ENCODE data around the gene ZNF844. TPM values are rescaled to one million over a fixed set of nuclear protein-coding genes. Genes with fewer than 3 reads are reported as not detected.
A peak's percentile ranks its signal among the peaks of the same experiment; 100 is the strongest.

ZNF844 gene
- total RNA-seq, 2 donors from 2014 or later: 10.3 to 17.9 TPM

DNA sequence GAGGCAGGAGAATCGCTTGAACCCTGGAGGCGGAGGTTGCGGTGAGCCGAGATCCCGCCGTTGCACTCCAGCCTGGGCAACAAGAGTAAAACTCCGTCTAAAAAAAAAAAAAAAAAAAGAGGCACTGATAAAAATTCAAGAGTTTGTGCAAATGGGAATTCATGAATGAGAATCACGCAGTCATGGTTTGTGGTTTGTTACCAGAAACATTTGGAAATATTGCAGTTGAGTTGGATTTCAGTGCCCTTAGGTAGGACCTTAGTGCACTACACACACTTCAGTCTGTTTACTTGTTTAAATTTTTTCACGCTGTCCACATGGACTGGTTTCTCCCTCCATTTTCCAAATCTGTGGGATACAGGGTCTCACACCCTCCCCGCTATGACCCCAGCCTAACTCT, 28.4 kb downstream of the ZNF844 start:
- Histone ChIP-seq H3K27me3 (ENCODE audit: control insufficient read depth, insufficient read depth, low read length, poor library complexity, severe bottlenecking) (no peaks in the 10 kb centered on the region), H3K4me1 (ENCODE audit: control insufficient read depth, insufficient read depth, low read length) (no peaks in the 10 kb centered on the region), H3K27ac (ENCODE audit: low read depth, low read length) (no peak overlapping the region), H3K9me3 (ENCODE audit: control insufficient read depth, low read length) (peaks cover 49% of the 10 kb centered on the region), H3K4me3 (ENCODE audit: low read length) (peak overlapping the region; percentile 85), H3K9ac (ENCODE audit: extremely low read depth, low read length, poor library complexity, severe bottlenecking) (peak overlapping the region; percentile 86), H3K36me3 (ENCODE audit: control insufficient read depth, insufficient read depth, low read length) (peaks cover 32% of the 10 kb centered on the region)
- H3K9me3 Mint-ChIP-seq: peaks cover 56% of the 10 kb centered on the region
- peak overlapping the region; percentile 79 for H3K4me3 Mint-ChIP-seq
- no peaks in the 10 kb centered on the region for H3K27me3 Mint-ChIP-seq (ENCODE audit: insufficient read depth)
- 36 to 49% methylated on average over 9 to 10 of the region's 10 CpGs for WGBS, 2 experiments (ENCODE audit: insufficient coverage in 1 of 2, insufficient read length in 1 of 2)
- H3K27ac Mint-ChIP-seq: peak overlapping the region; percentile 93
- H3K4me1 Mint-ChIP-seq: peaks cover 2% of the 10 kb centered on the region
- TF ChIP-seq, protein P1, sequence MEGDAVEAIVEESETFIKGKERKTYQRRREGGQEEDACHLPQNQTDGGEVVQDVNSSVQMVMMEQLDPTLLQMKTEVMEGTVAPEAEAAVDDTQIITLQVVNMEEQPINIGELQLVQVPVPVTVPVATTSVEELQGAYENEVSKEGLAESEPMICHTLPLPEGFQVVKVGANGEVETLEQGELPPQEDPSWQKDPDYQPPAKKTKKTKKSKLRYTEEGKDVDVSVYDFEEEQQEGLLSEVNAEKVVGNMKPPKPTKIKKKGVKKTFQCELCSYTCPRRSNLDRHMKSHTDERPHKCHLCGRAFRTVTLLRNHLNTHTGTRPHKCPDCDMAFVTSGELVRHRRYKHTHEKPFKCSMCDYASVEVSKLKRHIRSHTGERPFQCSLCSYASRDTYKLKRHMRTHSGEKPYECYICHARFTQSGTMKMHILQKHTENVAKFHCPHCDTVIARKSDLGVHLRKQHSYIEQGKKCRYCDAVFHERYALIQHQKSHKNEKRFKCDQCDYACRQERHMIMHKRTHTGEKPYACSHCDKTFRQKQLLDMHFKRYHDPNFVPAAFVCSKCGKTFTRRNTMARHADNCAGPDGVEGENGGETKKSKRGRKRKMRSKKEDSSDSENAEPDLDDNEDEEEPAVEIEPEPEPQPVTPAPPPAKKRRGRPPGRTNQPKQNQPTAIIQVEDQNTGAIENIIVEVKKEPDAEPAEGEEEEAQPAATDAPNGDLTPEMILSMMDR (conservative IDR thresholded peaks at IDR 0.05): no peak
- peaks cover 32% of the 10 kb centered on the region for H3K36me3 Mint-ChIP-seq (ENCODE audit: low read depth)
- no peak for DNase-seq

DNA sequence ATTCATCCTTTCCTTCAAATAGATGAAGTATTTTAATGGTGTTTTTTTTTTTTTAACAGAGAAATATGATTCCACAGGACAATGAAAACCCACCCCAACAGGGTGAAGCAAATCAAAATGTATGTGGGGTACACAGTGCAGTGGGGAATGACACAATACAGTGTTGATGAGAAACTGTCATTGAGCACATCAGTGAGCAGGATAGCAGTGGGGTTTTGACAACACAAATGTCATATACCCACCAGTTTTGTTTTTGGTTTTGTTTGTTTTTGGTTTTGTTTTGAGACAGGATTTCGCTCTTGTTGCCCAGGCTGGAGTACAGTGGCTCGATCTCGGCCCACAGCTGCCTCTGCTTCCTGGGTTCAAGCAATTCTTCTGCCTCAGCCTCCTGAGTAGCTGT, 29.2 kb downstream of the ZNF844 start:
- peak overlapping the region; percentile 79 for H3K4me3 Mint-ChIP-seq
- no peaks in the 10 kb centered on the region for H3K27me3 Mint-ChIP-seq (ENCODE audit: insufficient read depth)
- H3K4me1 Mint-ChIP-seq: peaks cover 2% of the 10 kb centered on the region
- H3K4me1 ChIP-seq (ENCODE audit: control insufficient read depth, insufficient read depth, low read length): no peaks in the 10 kb centered on the region
- H3K27ac Mint-ChIP-seq: no peak overlapping the region
- no peak overlapping the region for H3K9ac ChIP-seq (ENCODE audit: extremely low read depth, low read length, poor library complexity, severe bottlenecking)
- H3K36me3 ChIP-seq (ENCODE audit: control insufficient read depth, insufficient read depth, low read length): peaks cover 39% of the 10 kb centered on the region
- 100% methylated on average over 3 of the region's 3 CpGs for WGBS, 2 experiments (ENCODE audit: insufficient coverage in 1 of 2, insufficient read length in 1 of 2)
- H3K9me3 ChIP-seq (ENCODE audit: control insufficient read depth, low read length): peaks cover 57% of the 10 kb centered on the region
- no peak for DNase-seq
- H3K27ac ChIP-seq (ENCODE audit: low read depth, low read length): no peak overlapping the region
- peaks cover 41% of the 10 kb centered on the region for H3K36me3 Mint-ChIP-seq (ENCODE audit: low read depth)
- TF ChIP-seq, protein P1 (conservative IDR thresholded peaks at IDR 0.05): no peak
- H3K4me3 ChIP-seq (ENCODE audit: low read length): peak overlapping the region; percentile 85
- H3K9me3 Mint-ChIP-seq: peaks cover 60% of the 10 kb centered on the region
- no peaks in the 10 kb centered on the region for H3K27me3 ChIP-seq (ENCODE audit: control insufficient read depth, insufficient read depth, low read length, poor library complexity, severe bottlenecking)

DNA sequence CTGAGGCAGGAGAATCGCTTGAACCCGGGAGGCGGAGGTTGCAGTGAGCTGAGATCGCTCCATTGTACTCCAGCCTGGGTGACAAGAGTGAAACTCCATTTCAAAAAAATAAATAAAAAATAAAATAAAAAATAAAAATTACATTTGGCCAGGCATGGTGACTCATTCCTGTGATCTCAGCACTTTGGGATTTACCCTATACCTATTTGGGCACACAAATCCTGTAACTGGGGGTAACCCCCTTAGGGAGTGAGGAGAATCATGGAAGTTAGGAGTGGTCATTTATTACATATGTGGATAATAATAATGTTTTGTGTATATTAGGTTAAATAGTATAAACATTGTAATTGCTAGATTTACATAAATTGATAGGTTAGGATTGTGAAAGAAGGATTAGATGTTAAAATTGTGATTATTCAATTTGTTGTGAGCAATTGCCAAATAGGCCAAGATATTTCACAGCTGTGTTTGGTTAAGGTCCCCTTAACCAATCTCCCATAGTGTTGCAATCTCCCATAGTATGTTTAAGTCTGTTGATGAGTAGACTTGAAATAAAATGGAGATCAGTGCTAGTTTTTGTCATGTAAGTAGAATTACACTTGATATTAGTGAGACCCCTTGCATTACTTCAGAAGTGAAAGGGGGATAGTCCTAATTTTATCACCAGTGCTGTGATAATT, 30.7 kb downstream of the ZNF844 start:
- Mint-ChIP-seq H3K27ac (no peak overlapping the region), H3K4me1 (peaks cover 2% of the 10 kb centered on the region), H3K36me3 (ENCODE audit: low read depth) (peaks cover 55% of the 10 kb centered on the region), H3K4me3 (no peak overlapping the region), H3K27me3 (ENCODE audit: insufficient read depth) (no peaks in the 10 kb centered on the region), H3K9me3 (peaks cover 74% of the 10 kb centered on the region)
- Histone ChIP-seq H3K4me3 (ENCODE audit: low read length) (no peak overlapping the region), H3K27me3 (ENCODE audit: control insufficient read depth, insufficient read depth, low read length, poor library complexity, severe bottlenecking) (no peaks in the 10 kb centered on the region), H3K9me3 (ENCODE audit: control insufficient read depth, low read length) (peaks cover 72% of the 10 kb centered on the region), H3K27ac (ENCODE audit: low read depth, low read length) (no peak overlapping the region), H3K9ac (ENCODE audit: extremely low read depth, low read length, poor library complexity, severe bottlenecking) (no peak overlapping the region), H3K36me3 (ENCODE audit: control insufficient read depth, insufficient read depth, low read length) (peaks cover 47% of the 10 kb centered on the region), H3K4me1 (ENCODE audit: control insufficient read depth, insufficient read depth, low read length) (no peaks in the 10 kb centered on the region)
- WGBS, 2 experiments (ENCODE audit: insufficient coverage in 1 of 2, insufficient read length in 1 of 2): 95% methylated on average over 4 of the region's 4 CpGs; no CpG with 5 or more reads in 1 of the 2 experiments
- TF ChIP-seq, protein P1 (conservative IDR thresholded peaks at IDR 0.05): no peak
- no peak for DNase-seq

Measured in endodermal cell (in vitro differentiated cells).